Gastroesophageal sphincter (tissue), 4 donors: ENCODE results near the gene CEBPA. TPM values are rescaled to one million over a fixed set of nuclear protein-coding genes. Genes with fewer than 3 reads are reported as not detected.

Experiments
- ATAC-seq: fragments of 150-250 bp; one replicate; pipeline ENCODE4 v1.9.1; 2016; ENCODE audit warnings: mild to moderate bottlenecking, moderate library complexity
- H3K27ac ChIP-seq, 4 donors: fragments of 200-600 bp; sonication (generic) in 3 of 4; 1 replicate in 3 of 4; 2 replicates in 1 of 4; pipeline ENCODE4 v1.5.1; 2016 to 2019
- H3K27me3 ChIP-seq: fragments of 200-600 bp; sonication (generic); one replicate; pipeline ENCODE4 v1.5.1; 2019
- H3K36me3 ChIP-seq, 2 donors: fragments of 200-600 bp; sonication (generic); one replicate each; pipeline ENCODE4 v1.5.1; 2019; ENCODE audit warnings: control low read depth in 1 of 2
- H3K4me1 ChIP-seq, 3 donors: fragments of 200-600 bp; sonication (generic); 1 replicate in 2 of 3; 2 replicates in 1 of 3; pipeline ENCODE4 v1.5.1; 2016 to 2019; ENCODE audit warnings: control low read depth in 2 of 3
- H3K4me3 ChIP-seq, 2 donors: fragments of 200-600 bp; sonication (generic); one replicate each; pipeline ENCODE4 v1.5.1; 2019; ENCODE audit warnings: mild to moderate bottlenecking in 1 of 2, moderate library complexity in 1 of 2
- H3K9me3 ChIP-seq, 3 donors: fragments of 200-600 bp; sonication (generic); one replicate each; pipeline ENCODE4 v1.5.1; 2017 to 2019; ENCODE audit warnings: control low read depth in 2 of 3
- CTCF ChIP-seq, 4 experiments: fragments of 200-600 bp in 2 of 4; fragments of 450-650 bp in 2 of 4; sonication (generic) in 1 of 4; IDR thresholded peaks; one replicate each; pipeline ENCODE4 v1.5.1; 2017 to 2019; ENCODE audit warnings: antibody characterized with exemption in 4 of 4, mild to moderate bottlenecking in 2 of 4, moderate library complexity in 2 of 4
- EP300 ChIP-seq: sonication (generic); formaldehyde crosslinking; IDR thresholded peaks from one replicate; pipeline ENCODE4 v1.6.1; 2017; ENCODE audit warnings: antibody characterized with exemption, mild to moderate bottlenecking
- POLR2A ChIP-seq, 2 donors: fragments of 450-650 bp; IDR thresholded peaks; one replicate each; pipeline ENCODE4 v1.6.1; 2017; ENCODE audit warnings: antibody characterized with exemption in 2 of 2, mild to moderate bottlenecking in 2 of 2, moderate library complexity in 1 of 2
- POLR2AphosphoS5 ChIP-seq: sonication (generic); formaldehyde crosslinking; IDR thresholded peaks from one replicate; pipeline ENCODE4 v1.6.1; 2017; ENCODE audit warnings: antibody characterized with exemption
- WGBS, 2 donors: methylation state at CpG; one replicate each; pipeline ENCODE4 v1.1.5; 2018; ENCODE audit warnings: low coverage in 1 of 2; 5-methylcytosine and 5-hydroxymethylcytosine counted together
- total RNA-seq, 4 donors: library from RNA; depleted of rRNA; stranded (reverse); fragments of >200 nt; gene quantifications; one replicate each; pipeline ENCODE4 v1.1.0, GENCODE V29; 2016

Gene CEBPA
- total RNA-seq, 4 donors from 2014 or later: 7.0 to 11.3 (median 9.0) TPM

- TF ChIP-seq POLR2AphosphoS5 (no peak), EP300 (no peak), CTCF (IDR thresholded peaks at IDR 0.05) (no peak), POLR2A (IDR thresholded peaks at IDR 0.05) (no peak)
- 51 to 78% methylated on average over 3 to 5 of the region's 14 CpGs for WGBS, 2 donors
- Histone ChIP-seq H3K27me3 (no peaks in the 10 kb centered on the region), H3K9me3 (peaks cover 0 to 25% (median 0%) of the 10 kb centered on the region in 3 donors), H3K27ac (peak overlapping the region in 1 of 4 donors; percentile 29), H3K4me1 (no peaks in the 10 kb centered on the region), H3K4me3 (no peak overlapping the region), H3K36me3 (no peaks in the 10 kb centered on the region)
- ATAC-seq: peak; percentile 44
These were observed 40.7 kb downstream of the CEBPA start for GRCh38 chr19:33261511-33262189.

GRCh38 chr19:33260628-33261418 is 41.5 kb downstream of the CEBPA start:
- H3K4me3 ChIP-seq: no peak overlapping the region
- H3K4me1 ChIP-seq: no peaks in the 10 kb centered on the region
- peaks cover 0 to 25% (median 0%) of the 10 kb centered on the region in 3 donors for H3K9me3 ChIP-seq
- peak; percentile 50 for ATAC-seq
- peak overlapping the region in 2 of 4 donors; percentile 29 to 31 for H3K27ac ChIP-seq
- TF ChIP-seq CTCF (IDR thresholded peaks at IDR 0.05) (no peak), POLR2AphosphoS5 (no peak)
- no peaks in the 10 kb centered on the region for H3K36me3 ChIP-seq
- 56% methylated on average over 5 of the region's 24 CpGs; no CpG with 5 or more reads in 1 of the 2 donors for WGBS, 2 donors
- H3K27me3 ChIP-seq: no peaks in the 10 kb centered on the region

GRCh38 chr19:33259539-33259938 is 42.8 kb downstream of the CEBPA start:
- peaks cover 6% of the 10 kb centered on the region for H3K27me3 ChIP-seq
- no peak for ATAC-seq
- no peak overlapping the region for H3K27ac ChIP-seq
- TF ChIP-seq POLR2AphosphoS5: no peak
- TF ChIP-seq EP300: no peak
- TF ChIP-seq CTCF (IDR thresholded peaks at IDR 0.05): no peak
- no peak for TF ChIP-seq POLR2A (IDR thresholded peaks at IDR 0.05)
- H3K4me3 ChIP-seq: no peak overlapping the region
- H3K36me3 ChIP-seq: no peaks in the 10 kb centered on the region
- WGBS, 2 donors: 64% methylated on average over 6 of the region's 6 CpGs; no CpG with 5 or more reads in 1 of the 2 donors
- H3K4me1 ChIP-seq: no peaks in the 10 kb centered on the region
- H3K9me3 ChIP-seq: peaks cover 0 to 25% (median 0%) of the 10 kb centered on the region in 3 donors

- H3K36me3 ChIP-seq: no peaks in the 10 kb centered on the region
- H3K27ac ChIP-seq: no peak overlapping the region
- peaks cover 0 to 25% (median 0%) of the 10 kb centered on the region in 3 donors for H3K9me3 ChIP-seq
- H3K4me3 ChIP-seq: no peak overlapping the region
- ATAC-seq: no peak
- 80 to 100% methylated on average over 1 to 2 of the region's 2 CpGs for WGBS, 2 donors
- TF ChIP-seq POLR2A (IDR thresholded peaks at IDR 0.05): no peak
- no peak for TF ChIP-seq EP300
- TF ChIP-seq POLR2AphosphoS5: no peak
- no peak for TF ChIP-seq CTCF (IDR thresholded peaks at IDR 0.05)
- no peaks in the 10 kb centered on the region for H3K4me1 ChIP-seq
- peaks cover 22% of the 10 kb centered on the region for H3K27me3 ChIP-seq
These were observed 44.5 kb downstream of the CEBPA start for GRCh38 chr19:33257828-33258227.
